ENCODE results near the gene EFNA4. TPM values are rescaled to one million over a fixed set of nuclear protein-coding genes. Genes with fewer than 3 reads are reported as not detected.

Gene EFNA4
- total and polyA plus RNA-seq, 4 donors, result 1.8 to 4.7 (median 3.3) TPM

GRCh38 chr1:155094622-155094948 is 31.0 kb downstream of the EFNA4 start:
- peak overlapping the region in 1 of 2 donors; percentile 2 for H3K27ac ChIP-seq (ENCODE audit: low read depth in 1 of 2, low read length in 2 of 2)
- H3K9me3 ChIP-seq (ENCODE audit: control insufficient read depth in 4 of 4, low read length in 3 of 4), result no peaks in the 10 kb centered on the region
- H3K4me1 ChIP-seq (ENCODE audit: control insufficient read depth in 4 of 4, insufficient read depth in 4 of 4, low read length in 3 of 4), result peaks cover 3 to 22% (median 14%) of the 10 kb centered on the region in 4 donors
- WGBS, result 77% methylated on average over 2 of the region's 2 CpGs
- no peaks in the 10 kb centered on the region for H3K27me3 ChIP-seq (ENCODE audit: control insufficient read depth in 4 of 4, insufficient read depth in 4 of 4, low read length in 3 of 4)
- DNase-seq (ENCODE audit: low spot score), result no peak
- peak overlapping the region in 1 of 2 donors; percentile 17 for H3K9ac ChIP-seq (ENCODE audit: low read depth in 1 of 2, low read length in 2 of 2)
- no peak overlapping the region for H3K4me3 ChIP-seq (ENCODE audit: low read depth in 1 of 3, low read length in 3 of 3)
- H3K36me3 ChIP-seq (ENCODE audit: control insufficient read depth in 4 of 4, insufficient read depth in 3 of 4, low read depth in 1 of 4, low read length in 3 of 4), result no peaks in the 10 kb centered on the region
- no peak for TF ChIP-seq TAF1 (conservative IDR thresholded peaks at IDR 0.05)

GRCh38 chr1:155099331-155099730 is 35.8 kb downstream of the EFNA4 start:
- Histone ChIP-seq H3K4me3 (ENCODE audit: low read depth in 1 of 3, low read length in 3 of 3) (no peak overlapping the region), H3K9ac (ENCODE audit: low read depth in 1 of 2, low read length in 2 of 2) (no peak overlapping the region), H3K4me1 (ENCODE audit: control insufficient read depth in 4 of 4, insufficient read depth in 4 of 4, low read length in 3 of 4) (peaks cover 3 to 20% (median 6%) of the 10 kb centered on the region in 4 donors), H3K36me3 (ENCODE audit: control insufficient read depth in 4 of 4, insufficient read depth in 3 of 4, low read depth in 1 of 4, low read length in 3 of 4) (no peaks in the 10 kb centered on the region), H3K27me3 (ENCODE audit: control insufficient read depth in 4 of 4, insufficient read depth in 4 of 4, low read length in 3 of 4) (no peaks in the 10 kb centered on the region), H3K27ac (ENCODE audit: low read depth in 1 of 2, low read length in 2 of 2) (no peak overlapping the region), H3K9me3 (ENCODE audit: control insufficient read depth in 4 of 4, low read length in 3 of 4) (no peaks in the 10 kb centered on the region)
- 88% methylated on average over 7 of the region's 7 CpGs for WGBS
- no peak for TF ChIP-seq ATF3 (IDR thresholded peaks at IDR 0.05)
- TF ChIP-seq TAF1 (conservative IDR thresholded peaks at IDR 0.05), result no peak
- TF ChIP-seq RXRA (IDR thresholded peaks at IDR 0.05), result no peak
- no peak for TF ChIP-seq SP1 (IDR thresholded peaks at IDR 0.05)
- TF ChIP-seq NR2F2 (IDR thresholded peaks at IDR 0.05), result no peak
- TF ChIP-seq FOXA1 (IDR thresholded peaks at IDR 0.05), result no peak
- TF ChIP-seq HNF4A (conservative IDR thresholded peaks at IDR 0.05), result no peak
- TF ChIP-seq, protein P1, sequence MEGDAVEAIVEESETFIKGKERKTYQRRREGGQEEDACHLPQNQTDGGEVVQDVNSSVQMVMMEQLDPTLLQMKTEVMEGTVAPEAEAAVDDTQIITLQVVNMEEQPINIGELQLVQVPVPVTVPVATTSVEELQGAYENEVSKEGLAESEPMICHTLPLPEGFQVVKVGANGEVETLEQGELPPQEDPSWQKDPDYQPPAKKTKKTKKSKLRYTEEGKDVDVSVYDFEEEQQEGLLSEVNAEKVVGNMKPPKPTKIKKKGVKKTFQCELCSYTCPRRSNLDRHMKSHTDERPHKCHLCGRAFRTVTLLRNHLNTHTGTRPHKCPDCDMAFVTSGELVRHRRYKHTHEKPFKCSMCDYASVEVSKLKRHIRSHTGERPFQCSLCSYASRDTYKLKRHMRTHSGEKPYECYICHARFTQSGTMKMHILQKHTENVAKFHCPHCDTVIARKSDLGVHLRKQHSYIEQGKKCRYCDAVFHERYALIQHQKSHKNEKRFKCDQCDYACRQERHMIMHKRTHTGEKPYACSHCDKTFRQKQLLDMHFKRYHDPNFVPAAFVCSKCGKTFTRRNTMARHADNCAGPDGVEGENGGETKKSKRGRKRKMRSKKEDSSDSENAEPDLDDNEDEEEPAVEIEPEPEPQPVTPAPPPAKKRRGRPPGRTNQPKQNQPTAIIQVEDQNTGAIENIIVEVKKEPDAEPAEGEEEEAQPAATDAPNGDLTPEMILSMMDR (IDR thresholded peaks at IDR 0.05; ENCODE audit: low read depth, low read length, missing input control), result no peak
- no peak for TF ChIP-seq JUND (IDR thresholded peaks at IDR 0.05)
- TF ChIP-seq YY1 (IDR thresholded peaks at IDR 0.05), result no peak
- TF ChIP-seq, protein P2, sequence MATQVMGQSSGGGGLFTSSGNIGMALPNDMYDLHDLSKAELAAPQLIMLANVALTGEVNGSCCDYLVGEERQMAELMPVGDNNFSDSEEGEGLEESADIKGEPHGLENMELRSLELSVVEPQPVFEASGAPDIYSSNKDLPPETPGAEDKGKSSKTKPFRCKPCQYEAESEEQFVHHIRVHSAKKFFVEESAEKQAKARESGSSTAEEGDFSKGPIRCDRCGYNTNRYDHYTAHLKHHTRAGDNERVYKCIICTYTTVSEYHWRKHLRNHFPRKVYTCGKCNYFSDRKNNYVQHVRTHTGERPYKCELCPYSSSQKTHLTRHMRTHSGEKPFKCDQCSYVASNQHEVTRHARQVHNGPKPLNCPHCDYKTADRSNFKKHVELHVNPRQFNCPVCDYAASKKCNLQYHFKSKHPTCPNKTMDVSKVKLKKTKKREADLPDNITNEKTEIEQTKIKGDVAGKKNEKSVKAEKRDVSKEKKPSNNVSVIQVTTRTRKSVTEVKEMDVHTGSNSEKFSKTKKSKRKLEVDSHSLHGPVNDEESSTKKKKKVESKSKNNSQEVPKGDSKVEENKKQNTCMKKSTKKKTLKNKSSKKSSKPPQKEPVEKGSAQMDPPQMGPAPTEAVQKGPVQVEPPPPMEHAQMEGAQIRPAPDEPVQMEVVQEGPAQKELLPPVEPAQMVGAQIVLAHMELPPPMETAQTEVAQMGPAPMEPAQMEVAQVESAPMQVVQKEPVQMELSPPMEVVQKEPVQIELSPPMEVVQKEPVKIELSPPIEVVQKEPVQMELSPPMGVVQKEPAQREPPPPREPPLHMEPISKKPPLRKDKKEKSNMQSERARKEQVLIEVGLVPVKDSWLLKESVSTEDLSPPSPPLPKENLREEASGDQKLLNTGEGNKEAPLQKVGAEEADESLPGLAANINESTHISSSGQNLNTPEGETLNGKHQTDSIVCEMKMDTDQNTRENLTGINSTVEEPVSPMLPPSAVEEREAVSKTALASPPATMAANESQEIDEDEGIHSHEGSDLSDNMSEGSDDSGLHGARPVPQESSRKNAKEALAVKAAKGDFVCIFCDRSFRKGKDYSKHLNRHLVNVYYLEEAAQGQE (IDR thresholded peaks at IDR 0.05), result no peak
- no peak for TF ChIP-seq FOXA2 (IDR thresholded peaks at IDR 0.05)
- TF ChIP-seq MAX (IDR thresholded peaks at IDR 0.05), result no peak
- TF ChIP-seq RAD21 (IDR thresholded peaks at IDR 0.05), result no peak
- TF ChIP-seq GABPA (IDR thresholded peaks at IDR 0.05 in 1 of 2, conservative IDR thresholded peaks at IDR 0.05 in 1 of 2), result no peak
- no peak for DNase-seq (ENCODE audit: low spot score)

Measured in liver (tissue), 9 donors.